NK-92 (cell line): ENCODE data around the gene DIP2B.

Experiments used
- DNase-seq: peaks from one replicate; lab custom pipeline; 2025; ENCODE audit not compliant: unreplicated experiment; lab: John Stamatoyannopoulos, UW

DIP2B gene

DNA sequence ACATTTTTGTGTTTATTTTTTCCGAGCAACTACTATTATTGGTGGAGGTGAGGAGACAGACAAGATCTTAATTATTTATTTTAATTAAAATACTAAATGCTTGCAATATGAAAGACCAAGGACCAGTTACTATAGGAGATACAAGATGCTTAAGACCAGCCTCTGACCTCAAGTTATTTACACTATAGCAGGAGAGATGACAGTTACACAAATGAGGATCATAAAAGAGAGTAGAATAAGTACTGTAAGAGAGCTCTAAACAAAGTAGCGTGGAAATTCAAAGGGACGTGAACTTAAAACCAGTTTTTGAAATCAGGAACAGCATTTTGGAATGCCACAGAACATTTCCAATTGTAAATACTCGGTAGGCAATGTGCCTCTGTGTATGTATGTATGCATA lies 131.1 kb downstream of the DIP2B start:
- DNase-seq = no peak

DNA sequence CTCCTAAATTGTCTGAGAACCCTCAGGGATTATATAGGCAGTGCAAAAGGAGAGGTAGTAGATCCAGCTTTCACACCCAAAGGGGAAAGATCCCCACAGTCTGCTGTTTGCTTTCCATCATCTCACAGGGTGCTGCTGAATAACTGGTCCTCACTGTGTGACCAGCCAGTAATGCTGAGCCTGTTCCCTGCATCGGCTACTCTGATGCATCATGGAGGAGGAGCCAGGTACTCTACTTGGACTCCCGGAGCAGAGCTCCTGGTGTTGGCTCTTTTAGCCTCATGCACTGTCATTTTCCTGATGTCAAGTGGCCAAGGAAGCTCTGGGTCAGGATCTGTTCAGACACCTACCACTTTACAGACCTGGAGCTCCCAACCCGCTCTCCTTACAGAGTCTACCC lies 131.7 kb downstream of the DIP2B start:
- no peak for DNase-seq

DNA sequence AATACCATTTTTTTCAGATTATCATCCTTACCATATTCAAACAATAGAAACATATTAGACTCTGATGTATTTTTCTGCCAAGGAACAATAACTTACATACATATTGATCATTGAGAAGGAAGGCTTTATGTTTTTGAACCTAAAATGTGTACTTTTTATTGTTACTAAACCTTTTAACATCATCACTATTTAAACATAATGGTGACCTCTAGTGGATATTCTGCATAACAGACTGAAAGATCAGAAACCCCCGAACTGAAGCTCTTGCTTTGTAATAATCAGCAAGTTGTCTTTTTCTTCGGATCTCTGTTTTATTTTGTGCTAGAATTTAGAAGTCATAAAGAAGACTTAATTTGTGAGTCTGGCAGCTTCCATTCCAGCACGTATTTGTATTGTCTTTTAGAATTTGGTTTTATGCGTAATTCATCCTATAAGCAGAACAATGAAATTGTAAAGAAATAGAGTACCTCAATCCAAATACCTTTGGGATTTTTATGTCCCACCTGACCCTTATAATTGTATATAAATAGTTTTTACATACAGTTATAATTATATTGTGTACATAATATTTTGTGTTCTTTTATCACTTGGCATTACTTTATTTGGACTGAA lies 133.2 kb downstream of the DIP2B start:
- DNase-seq = no peak

DNA sequence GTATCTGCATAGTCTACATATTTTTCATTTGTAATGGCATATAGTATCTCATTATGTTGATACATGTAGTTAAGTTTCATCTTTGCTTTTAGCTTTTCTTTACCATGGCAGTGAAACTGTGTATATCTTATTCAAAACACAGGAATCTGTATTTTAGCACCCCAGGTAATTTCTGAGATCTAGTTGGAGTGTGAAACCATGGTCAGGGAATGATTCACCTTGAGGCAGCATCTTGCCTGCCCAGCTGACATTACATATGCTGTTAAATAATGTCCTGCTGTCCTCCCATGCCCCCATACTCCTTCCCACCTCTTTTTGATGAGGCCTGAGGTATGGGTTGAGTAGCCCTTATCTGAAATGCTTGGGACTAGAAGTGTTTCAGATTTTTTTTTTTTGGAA lies 133.7 kb downstream of the DIP2B start:
- no peak for DNase-seq

DNA sequence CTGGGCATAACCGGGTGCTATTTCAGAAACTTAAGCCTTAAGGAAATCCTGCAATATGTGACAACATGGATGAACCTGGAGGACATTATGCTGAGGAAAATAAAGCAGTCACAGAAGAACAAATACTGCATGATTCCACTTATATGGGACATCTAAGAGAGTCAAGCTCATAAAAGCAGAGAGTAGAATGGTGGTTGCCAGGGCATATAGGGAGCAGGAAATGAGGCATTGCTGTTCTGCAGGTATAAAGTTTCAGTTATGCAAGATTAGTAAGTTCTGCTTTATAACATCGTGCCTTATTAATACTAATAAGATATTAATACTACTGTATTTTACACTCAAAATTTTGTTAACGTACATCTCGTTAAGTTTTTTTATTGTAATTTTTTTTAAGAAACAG lies 134.9 kb downstream of the DIP2B start:
- DNase-seq = no peak

DNA sequence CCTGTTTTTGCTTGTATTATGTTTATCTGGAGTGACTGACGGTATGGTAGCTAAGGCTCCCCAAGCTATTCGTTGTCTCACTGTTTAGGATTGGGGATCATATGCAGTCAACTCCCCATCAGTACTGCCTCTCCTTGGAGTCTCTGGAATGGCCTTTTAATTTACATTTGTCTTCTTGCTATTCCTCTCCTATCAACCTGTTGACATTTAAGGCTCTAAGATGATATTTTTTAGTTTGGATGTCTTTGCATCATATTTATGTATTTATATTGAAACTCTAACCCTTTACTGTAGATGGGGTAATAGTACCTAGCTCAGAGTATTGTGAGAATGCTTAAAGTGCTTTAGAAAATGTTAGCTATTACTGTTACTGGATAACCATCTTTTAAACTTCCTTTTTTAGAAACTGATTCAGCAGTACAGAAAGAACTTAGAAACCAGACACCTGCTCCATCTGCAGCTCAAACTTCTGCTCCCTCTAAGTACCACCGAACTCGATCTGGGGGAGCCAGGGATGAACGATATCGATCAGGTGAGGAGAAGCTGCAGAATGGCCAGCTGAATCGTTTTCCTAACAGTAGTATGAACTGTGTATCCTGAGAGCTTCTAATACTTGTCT lies 135.6 kb downstream of the DIP2B start:
- DNase-seq = no peak

DNA sequence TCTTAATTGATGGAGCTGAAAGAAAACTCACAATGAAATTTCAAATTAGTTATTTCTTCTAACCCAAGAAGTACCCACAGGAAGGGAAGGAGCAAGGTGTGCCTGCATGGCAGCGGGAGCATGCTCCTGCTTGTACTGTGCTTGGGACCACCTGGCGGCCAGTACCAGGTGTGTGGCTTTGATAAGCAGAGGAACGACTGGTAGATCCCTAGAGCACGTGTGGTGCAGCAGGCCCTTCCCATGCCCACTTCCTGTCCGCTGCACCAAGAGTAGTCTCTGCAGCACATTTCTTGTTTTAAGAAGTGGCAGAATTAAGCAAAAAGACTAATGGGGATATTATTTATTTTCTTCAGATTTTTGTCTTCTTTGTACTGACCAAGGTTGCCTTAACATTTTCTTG lies 136.8 kb downstream of the DIP2B start:
- DNase-seq = no peak

DNA sequence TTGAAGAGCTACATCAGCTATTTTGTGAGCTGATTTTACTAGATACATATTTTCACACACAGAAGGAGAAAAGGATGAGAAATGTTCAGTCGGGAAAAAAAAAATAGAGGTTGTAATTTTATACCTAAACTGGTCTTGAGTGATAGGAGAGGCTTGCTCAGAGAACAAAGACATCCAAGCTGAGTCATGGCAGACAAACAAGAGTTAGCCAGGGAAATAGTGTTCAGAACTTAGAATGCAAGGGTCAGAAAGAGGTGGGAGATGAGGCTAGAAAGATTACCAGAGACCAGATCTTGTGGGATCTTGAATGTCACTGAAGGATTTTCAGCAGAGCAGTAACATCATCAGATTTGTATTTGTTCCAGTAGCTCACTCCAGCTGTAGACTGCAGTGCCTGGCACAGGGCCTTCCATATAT lies 137.3 kb downstream of the DIP2B start:
- no peak for DNase-seq

DNA sequence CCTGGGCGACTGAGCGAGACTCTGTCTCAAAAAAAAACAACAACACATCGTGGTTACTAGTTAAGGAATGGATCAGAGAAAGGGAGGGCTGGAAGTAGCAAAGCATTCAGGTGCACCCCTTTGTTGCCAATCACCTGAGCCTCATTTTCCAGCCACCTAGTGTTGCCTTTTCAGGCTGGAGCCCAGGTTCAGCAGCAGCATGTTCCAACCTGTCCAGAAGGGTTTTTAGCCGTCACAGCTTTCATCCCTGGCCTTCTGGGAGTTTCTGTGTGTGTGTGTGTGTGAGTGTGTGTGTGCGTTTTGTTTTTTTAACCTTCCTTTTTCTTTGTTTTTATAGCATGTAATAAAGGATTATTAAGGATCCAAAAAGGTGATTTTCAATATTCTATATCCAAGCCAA lies 138.0 kb downstream of the DIP2B start:
- DNase-seq = no peak

DNA sequence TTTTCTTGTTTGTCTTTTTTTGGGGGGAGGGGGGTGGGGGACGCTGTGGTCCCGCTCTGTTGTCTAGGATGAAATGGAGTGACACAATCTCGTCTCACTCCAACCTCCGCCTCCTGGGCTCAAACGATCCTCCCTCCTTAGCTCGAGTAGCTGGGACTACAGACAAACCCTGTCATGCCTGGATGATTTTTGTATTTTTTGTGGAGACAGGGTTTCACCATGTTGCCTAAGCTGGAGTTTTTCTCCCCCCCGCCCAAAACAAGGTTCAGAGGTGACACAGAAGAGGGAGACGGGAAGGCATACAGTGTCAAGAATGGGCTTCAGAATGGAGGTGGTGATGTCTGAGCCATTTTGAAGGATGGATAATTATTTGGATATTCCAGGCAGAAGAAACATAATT lies 142.2 kb downstream of the DIP2B start:
- no peak for DNase-seq

DNA sequence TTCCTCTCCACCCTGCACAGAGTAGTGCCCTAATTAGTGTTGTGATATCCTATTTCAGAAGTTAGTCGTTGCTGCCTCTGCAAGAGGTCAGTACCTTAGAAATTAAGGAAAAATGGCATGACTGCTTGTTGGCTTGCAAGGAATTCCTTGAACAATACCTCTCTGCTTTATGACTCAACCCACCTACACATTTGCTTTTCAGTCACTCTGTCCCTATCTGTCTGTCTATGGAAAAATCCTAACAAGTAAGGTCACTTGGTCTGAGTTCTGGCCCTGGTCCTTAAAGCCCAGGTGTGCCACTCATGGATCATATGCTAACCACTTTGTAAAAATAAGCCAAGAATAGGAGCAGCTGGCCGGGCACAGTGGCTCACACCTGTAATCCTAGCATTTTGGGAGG lies 142.7 kb downstream of the DIP2B start:
- no peak for DNase-seq

DNA sequence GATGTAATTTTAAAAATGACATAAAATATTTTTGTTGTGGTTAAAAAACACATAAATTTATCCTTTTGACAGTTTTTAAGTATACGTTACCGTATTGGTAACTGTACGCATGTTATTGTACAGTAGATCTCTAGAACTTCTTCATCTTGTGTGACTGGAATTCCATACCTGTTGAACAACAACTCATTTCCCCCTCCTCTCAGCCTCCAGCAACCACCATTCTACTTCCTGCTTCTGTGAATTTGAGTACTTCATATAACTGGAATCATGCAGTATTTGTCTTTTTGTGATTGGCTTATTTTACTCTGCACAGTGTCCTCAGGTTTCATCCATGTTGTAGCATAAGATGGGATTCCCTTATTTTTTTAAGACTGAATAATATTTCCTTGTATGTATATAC lies 145.5 kb downstream of the DIP2B start:
- DNase-seq = no peak

DNA sequence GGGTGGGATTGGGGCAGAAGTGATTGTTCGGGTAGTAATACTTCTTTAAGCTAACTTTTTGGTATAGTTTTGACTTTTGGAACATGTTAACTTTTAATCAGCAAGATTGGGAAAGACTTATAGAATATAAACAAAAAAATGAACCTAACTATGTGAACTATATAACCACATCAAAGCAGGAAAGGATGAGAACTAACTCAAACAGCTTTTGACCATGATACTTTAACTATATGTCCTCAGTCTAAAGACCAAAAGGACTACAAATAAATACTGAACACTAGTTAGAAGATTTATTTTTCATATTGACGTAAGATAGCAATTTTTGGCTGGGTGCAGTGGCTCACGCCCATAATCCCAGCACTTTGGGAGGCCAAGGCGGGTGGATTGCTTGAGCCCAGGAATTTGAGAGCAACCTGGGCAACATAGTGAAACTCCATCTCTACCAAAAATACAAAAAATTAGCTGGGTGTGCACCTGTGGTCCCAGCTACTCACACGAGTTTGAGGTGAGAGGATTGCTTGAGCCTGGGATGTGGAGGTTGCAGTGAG lies 150.7 kb downstream of the DIP2B start:
- no peak for DNase-seq

DNA sequence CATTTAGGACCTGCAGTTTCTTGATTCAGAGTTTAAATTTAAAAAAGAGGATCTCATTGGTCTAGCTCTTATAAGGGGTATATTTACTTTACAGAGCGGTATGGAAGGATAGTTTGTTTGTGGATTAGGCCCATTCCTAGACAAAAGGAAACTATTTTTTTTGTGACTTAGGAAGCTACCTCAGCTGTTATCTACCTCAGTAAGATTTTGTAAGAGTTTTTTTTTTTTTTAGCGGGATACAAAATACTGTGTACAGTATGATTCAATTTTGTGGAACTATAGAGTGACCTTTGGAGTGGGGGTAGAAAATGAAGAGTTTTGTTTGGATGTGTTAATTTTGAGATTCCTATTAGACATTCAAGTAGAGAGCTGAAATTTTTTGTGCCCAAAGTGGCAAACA lies 154.5 kb downstream of the DIP2B start:
- no peak for DNase-seq

DNA sequence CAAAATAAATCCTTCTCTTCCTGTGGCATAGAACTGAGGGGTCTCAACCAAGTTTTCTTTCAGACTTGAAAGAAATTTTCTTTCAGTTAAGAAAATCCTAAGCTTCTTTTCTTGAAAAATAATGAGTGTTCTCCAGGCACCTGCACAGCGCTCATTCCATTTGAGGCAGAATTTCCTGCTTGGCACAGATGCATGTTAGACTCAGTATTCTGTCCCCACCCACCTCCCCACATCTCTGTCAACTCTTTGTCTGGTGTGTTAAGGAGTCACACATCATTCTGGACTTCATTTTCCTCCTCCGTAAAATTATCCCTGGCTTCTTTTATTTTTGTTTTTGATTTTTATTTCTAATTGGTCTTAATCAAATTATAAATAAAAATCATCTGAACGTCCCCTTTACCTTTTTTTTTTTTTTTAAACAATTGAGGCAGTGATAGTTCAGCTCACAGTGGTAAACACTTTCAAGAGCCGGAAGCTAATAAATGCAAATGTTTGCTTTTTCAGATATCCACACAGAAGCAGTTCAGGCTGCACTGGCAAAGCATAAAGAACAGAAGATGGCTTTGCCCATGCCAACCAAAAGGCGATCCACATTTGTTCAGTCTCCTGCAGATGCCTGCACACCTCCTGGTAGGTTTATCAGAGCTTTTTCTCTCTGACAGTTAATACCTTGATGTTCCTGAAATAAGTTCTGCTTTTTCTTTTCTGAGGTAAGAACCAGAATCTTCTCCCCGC lies 155.1 kb downstream of the DIP2B start:
- DNase-seq = no peak

DNA sequence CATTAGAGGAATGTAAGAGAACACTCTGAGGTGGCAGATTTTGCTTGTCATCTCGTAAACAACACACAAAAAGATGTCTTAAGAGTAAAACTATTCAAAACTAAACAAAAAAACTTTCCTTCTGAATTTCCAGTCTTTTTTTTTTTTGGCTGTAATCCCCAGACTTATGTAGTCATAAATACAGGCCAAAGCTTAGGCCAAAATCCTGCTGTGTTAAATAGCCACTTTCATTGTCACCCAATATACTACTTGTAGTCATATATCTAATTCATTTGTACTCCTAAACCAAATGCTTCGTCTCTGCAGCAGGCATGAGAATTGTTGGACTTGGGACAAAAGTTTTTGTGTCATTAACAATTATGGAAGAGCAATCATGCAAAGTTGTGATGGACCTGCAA lies 155.6 kb downstream of the DIP2B start:
- no peak for DNase-seq

DNA sequence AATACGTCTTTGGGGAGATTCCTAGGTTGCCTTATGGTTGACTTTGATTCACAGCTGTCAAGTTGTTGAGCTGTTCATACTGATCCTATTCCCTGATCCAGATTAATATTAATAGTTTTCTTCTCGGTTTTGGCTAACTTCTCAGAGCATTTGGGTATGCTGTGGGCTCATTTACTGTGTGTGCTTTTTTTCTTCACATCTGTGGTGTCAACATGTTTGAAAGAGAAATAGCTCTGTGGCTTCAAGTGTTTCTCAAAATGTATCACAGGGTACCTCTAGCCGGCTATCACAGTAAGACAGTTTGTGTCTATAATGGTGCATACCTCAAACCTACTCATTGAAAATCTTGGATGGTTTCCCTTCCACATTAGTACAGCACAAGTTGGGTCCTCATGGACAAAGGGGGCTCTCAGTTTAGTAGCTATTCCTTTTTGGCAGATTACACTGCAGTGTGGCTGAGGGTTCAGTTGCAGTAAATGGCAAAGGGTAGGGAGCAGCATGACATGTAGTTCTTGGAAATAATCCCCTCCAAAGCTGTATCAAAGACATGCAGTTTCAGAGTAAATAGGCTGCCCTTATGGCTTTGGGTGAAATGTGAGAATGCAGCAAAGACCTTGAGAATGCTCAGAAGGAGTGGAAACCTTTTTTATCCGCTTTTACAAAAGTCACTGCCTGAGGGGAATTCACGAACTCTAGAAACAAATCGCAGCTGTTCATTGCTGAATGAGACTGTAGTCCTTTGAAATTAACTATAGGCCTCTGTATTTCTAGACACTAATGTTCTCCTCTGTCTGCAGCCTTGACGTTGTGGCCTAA lies 156.7 kb downstream of the DIP2B start:
- DNase-seq = no peak

DNA sequence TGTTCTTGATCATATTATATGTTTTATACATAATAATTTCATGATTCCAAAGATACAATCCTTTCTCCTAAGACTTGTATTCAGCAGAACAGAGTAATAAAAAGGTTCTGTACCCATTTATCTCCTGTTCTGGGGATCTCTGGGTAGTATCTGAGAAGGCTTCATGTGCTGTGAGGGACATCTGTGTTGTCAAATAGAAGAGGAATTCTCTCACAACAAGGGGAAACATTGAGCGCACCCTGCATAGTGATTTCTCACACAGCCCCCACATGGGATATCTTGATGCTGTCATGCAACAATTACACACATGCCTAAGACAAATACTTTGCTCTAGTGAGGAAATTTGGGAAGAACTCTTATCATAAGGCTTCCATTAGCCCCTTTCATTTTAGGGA lies 157.3 kb downstream of the DIP2B start:
- no peak for DNase-seq

DNA sequence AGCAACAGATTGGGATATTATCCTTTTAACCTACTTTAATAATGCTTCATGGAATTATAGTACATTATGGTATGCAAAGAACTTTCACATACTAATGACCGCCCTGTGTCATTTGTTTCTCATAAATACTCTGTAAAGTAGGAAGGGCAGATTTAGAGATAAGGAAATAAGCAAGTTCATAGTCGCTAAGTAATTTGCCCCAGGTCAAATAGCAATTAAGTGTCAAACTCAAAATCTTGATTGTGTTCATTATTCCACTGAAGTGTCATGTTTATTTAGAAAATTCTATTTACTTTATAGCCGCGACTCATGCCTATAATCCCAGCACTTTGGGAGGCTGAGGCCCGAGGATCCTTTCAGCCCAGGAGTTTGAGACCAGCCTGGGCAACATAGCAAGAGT lies 160.4 kb downstream of the DIP2B start:
- no peak for DNase-seq

DNA sequence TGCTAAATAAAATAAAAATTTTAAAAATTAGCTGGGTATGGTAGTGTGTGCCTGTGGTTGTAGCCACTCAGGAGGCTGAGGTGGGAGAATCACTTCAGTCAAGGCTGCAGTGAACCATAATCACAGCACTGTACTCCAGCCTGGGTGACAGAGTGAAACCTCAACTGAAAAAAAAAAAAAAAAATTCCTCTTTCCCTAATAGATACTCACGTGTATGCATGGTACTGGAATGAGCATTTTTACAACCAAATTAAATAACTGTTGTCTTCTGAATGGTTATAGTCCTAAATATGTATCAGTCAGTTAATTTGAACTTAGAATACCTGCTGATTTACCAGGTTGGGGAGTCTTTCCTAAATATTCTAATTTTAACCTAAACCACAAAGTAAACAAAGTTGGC lies 160.8 kb downstream of the DIP2B start:
- DNase-seq = no peak

DNA sequence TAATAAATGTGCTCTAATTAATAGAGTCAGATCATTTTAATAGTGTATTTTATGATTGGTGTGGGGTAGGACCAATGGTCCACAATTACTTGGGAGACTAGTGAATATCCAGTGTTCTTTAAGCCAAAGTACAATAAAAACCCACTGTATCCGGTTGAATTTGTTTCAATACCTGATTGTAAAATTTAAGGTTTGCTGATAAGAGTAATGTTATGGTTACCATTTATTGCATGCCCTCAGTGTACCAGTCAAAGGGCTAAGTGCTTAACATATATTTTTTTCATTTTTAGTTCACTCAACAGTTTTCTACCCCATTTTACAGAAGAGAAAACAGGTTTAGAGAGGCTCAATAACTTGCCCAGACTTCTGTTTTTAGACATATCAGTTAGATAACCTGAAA lies 161.2 kb downstream of the DIP2B start:
- DNase-seq = no peak

DNA sequence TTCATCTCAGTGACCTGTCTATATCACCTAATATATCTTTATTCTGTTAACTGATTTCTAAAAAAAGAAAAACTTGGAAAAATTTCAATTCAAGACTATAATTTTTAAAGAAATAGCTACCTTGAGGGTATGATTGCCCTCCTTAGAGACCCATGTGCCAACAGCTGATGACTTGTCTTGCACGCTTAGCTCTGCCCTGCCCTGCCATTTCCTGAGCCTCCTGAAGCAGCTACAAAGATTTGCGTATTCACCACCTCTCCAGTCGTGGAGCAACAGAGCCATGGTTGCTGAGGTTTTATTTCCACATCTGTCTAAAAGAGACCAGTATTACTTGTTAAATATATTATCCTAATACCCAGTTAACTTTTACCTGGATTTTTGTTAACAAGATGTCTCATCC lies 167.4 kb downstream of the DIP2B start:
- no peak for DNase-seq
